ENCODE measurements around the gene NPIPB8.
A peak's percentile ranks its signal among the peaks of the same experiment; 100 is the strongest.
"Not testable (repeated sequence)": the region's sequence is repeated elsewhere in the genome, so short reads cannot be mapped to it uniquely, and the experiment has no call there.

Gene NPIPB8

GRCh38 chr16:28637765-28638164 is at the start of gene NPIPB8:
NPIPB8 (plus strand) TSS chr16:28638065; CDS start chr16:28638361, 296 bp downstream.
- not testable (repeated sequence) for DNase-seq

- DNase-seq = no peak
Measured at GRCh38 chr16:28589069-28589468, 48.8 kb upstream of the NPIPB8 start.

GRCh38 chr16:28589930-28590329 is 47.9 kb upstream of the NPIPB8 start:
- no peak for DNase-seq

GRCh38 chr16:28590384-28591340 is 47.2 kb upstream of the NPIPB8 start:
- DNase-seq = no peak

- DNase-seq = no peak
Measured at GRCh38 chr16:28591355-28591754, 46.5 kb upstream of the NPIPB8 start.

- DNase-seq = no peak
Measured at GRCh38 chr16:28592511-28592910, 45.4 kb upstream of the NPIPB8 start.

GRCh38 chr16:28592979-28593553 is 44.8 kb upstream of the NPIPB8 start:
- DNase-seq = no peak

GRCh38 chr16:28595451-28595850 is 42.4 kb upstream of the NPIPB8 start:
- DNase-seq = not testable (repeated sequence)

- no peak for DNase-seq
Measured at GRCh38 chr16:28596115-28596630, 41.7 kb upstream of the NPIPB8 start.

- peak; percentile 35 for DNase-seq
Measured at GRCh38 chr16:28596840-28597691, 40.8 kb upstream of the NPIPB8 start, which contains the start of gene SULT1A2. SULT1A2 (minus strand) TSS chr16:28597050; CDS start chr16:28595930, 1,120 bp downstream.

GRCh38 chr16:28597692-28598261 is 40.1 kb upstream of the NPIPB8 start:
- DNase-seq = peak; percentile 82

- not testable (repeated sequence) for DNase-seq
Measured at GRCh38 chr16:28599377-28600285, 38.2 kb upstream of the NPIPB8 start.

- DNase-seq = not testable (repeated sequence)
Measured at GRCh38 chr16:28600965-28601364, 36.9 kb upstream of the NPIPB8 start.

- DNase-seq = not testable (repeated sequence)
Measured at GRCh38 chr16:28601589-28601988, 36.3 kb upstream of the NPIPB8 start.

GRCh38 chr16:28602062-28602461 is 35.8 kb upstream of the NPIPB8 start:
- DNase-seq = not testable (repeated sequence)

- DNase-seq = no peak
Measured at GRCh38 chr16:28602529-28602928, 35.3 kb upstream of the NPIPB8 start.

GRCh38 chr16:28603381-28604185 is 34.3 kb upstream of the NPIPB8 start:
- no peak for DNase-seq

GRCh38 chr16:28604186-28604565 is 33.7 kb upstream of the NPIPB8 start:
- no peak for DNase-seq

GRCh38 chr16:28606291-28607115 is 31.4 kb upstream of the NPIPB8 start:
- no peak for DNase-seq

Measured in eye (tissue), 1 donor.